Fibroblast of gingiva (primary cell): ENCODE results near the gene WDR19.

Experiments
- DNase-seq: peaks from one replicate; pipeline ENCODE4 v3.0.0-alpha.2; 2011; ENCODE audit warnings: low read depth

The WDR19 gene

DNA sequence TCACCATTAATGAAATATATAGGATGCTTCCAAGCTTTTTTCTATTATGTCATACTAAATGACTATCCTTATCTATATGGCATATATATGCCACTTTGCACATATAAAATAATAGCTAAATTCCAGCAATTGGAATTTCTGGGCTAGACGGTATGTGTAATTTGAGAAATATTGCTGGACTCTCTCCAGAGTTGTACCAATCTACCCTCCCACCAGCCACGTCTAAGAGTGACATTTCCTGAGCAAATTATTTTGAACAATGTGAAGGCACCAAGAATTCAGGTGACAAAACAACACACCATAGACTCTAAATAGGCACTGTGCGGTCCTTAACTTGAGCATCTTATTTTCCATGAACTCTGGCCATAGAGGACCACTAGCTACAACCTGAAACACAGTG lies 121.5 kb downstream of the WDR19 start:
- DNase-seq, result no peak

GRCh38 chr4:39304651-39305050 lies 122.3 kb downstream of the WDR19 start:
- DNase-seq, result no peak

GRCh38 chr4:39305912-39306677 lies 123.8 kb downstream of the WDR19 start:
- no peak for DNase-seq

- DNase-seq, result no peak
Observed at GRCh38 chr4:39308611-39309010, 126.3 kb downstream of the WDR19 start.

DNA sequence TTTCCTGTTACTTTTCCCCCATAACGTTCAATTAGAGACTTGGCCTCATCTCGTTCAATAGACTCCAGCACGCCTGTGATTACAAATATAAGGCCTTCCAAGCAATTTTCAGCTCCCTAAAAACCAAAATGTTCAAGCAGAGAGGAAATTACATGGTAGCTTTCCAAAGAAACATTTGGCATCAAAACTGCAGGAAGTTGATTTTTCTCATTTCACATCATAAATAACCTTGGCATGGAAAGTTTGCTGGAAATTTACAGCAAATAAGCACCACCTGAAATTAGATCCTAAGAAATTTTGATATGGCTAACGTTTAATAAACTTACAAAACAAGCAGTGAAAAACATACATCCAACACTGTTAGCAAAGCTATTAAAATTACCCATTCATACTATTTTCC lies 130.5 kb downstream of the WDR19 start:
- DNase-seq, result no peak

DNA sequence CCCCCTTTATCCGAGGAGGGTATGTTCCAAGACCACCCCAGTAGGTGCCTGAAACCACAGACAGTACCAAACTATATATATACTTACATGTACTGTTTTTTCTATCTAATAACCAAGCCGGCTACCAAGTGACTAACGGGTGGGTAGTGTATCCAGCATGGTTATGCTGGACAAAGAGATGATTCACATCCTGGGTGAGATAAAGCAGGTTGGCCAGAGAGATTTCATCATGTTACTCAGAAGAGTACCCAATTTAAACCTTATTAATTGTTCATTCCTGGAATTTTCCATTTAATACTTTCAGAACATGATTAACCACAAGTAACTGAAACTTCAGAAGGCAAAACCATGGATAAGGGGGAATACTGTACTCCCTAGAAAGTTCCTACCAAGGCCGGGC lies 137.3 kb downstream of the WDR19 start:
- peak; percentile 52 for DNase-seq

DNA sequence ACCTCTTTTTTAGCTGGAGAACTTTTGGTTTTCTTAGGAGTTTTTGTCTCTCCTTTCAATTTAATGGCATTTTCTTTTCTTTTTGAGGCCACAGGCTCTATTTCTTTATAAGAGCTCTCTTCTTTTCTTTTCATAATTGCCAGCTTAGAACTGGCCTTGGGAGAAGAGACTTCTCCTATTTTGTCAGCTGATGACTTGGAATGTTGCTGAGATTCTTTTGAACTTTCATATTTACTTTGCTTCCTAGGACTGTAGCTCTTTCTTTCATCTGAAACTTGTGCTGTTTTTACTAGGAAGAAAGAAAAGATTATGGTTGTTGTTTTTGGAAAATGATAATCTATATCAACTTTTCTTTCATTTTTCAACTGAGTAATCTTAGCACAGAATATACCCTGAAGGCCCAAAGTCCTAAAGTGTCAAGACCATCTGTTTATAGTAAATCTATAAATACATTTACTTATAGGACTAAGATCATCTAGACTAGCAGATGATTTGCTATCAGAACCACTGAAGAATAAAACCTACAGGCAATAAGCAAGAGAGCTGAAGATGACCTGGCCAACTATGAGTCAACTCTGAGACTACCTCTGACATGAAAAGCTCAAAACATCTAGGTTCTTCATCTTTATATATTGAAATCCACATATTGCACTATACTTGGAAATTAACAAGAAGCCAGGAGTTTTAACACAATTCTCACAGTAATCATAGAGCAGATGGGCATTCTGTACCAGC lies 138.2 kb downstream of the WDR19 start:
- no peak for DNase-seq

- no peak for DNase-seq
Observed at GRCh38 chr4:39323821-39324220, 141.5 kb downstream of the WDR19 start.

- no peak for DNase-seq
Observed at GRCh38 chr4:39324446-39324845, 142.1 kb downstream of the WDR19 start.

GRCh38 chr4:39324897-39325613 lies 142.7 kb downstream of the WDR19 start:
- DNase-seq, result no peak

DNA sequence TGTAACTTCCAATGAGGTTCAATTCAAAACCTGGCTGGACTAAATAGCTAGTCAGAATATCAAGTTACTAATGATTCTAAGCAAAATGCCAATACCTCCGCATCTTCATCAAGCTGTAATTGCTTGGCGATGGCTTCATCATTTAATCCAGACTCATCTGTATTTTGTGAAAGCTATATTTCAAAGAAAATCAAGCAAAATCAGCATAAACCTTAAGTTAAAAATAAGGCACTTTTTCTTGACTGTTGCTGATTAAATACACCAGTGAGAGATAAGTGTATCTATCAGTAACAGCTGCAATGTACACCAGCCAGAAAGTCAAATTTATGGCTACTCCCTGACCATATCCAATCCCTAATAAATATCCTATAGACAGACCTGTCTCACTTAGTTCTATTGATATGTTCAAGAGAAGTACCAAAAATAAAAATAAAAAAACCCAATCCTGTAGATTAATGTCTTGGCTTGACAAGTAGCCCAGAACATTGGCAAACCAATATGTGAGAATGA lies 144.2 kb downstream of the WDR19 start:
- DNase-seq, result no peak

GRCh38 chr4:39330353-39330752 lies 148.0 kb downstream of the WDR19 start:
- DNase-seq, result no peak

GRCh38 chr4:39331191-39331590 lies 148.9 kb downstream of the WDR19 start:
- DNase-seq, result no peak
